ENCODE data around the gene RBSN. TPM values are rescaled to one million over a fixed set of nuclear protein-coding genes. Genes with fewer than 3 reads are reported as not detected.
A peak's percentile ranks its signal among the peaks of the same experiment; 100 is the strongest.

RBSN gene
- total and polyA plus RNA-seq, 2 of the 4 experiments (the other 2 are of a cell fraction), result 8.7 to 33.7 TPM

DNA sequence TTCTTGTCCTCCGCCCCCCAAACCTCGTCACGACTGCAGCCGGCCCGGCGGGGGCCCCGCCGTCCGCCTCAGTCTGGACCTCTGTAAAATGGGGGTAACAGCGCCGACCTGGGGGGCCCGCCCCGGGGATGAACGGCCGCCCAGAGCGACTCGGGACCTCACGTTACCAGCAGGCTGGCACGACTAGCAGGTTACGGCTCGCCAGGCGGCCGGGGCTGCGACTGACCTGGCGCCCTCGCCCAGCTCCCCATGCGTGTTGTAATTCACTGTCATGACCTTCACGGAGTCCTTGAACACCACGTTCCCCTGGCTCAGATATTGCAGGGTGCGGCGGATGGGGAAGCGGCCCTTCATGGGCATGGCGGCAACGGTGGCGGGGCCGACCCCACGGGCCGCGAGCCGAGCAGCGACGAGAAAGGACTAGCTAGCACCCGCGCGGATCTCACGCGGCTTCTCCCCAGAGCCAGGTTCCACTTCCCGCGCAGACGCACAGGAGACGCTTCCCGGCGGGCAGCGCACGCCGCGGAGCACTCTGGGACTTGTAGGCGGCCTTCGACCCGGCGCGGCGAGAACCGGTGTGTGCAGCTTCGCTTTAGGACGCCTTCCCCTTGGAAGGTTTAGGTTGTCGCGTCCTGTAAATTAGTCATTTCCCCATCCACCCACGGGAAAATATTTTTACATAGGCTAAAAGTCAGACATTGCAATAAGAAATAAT lies 34.0 kb downstream of the RBSN start, which contains the start of gene MRPS25:
Gene MRPS25, minus strand, starts transcription at position 481 of the 715 bp plus-strand sequence. Its CDS starts 121 bp downstream, at position 360.
- Histone ChIP-seq H2BK120ac (ENCODE audit: low read depth, low read length) (0 out of 2 replicates have a peak within 1 kb of the TSS, but pooled peaks have one; percentile 24), H3K9me1 (ENCODE audit: insufficient read depth, low read length) (0 out of 2 replicates have a peak, but pooled peaks cover 4% of the 10 kb centered on the region), H3K18ac (ENCODE audit: low read depth, low read length) (peak within 1 kb of the TSS; percentile 52; the same call in 1 of the 2 replicates), H3K4me1 (ENCODE audit: control insufficient read depth, insufficient read depth, low read length) (peaks cover 9% of the 10 kb centered on the region), H3K4me3 (ENCODE audit: insufficient read depth, low read depth, low read length) (peak within 1 kb of the TSS; percentile 93), H3K36me3 (ENCODE audit: control insufficient read depth, insufficient read depth, low read length) (0 out of 2 replicates have a peak, but pooled peaks cover 1% of the 10 kb centered on the region), H4K5ac (ENCODE audit: low read depth, low read length) (peak within 1 kb of the TSS; percentile 77), H2BK15ac (ENCODE audit: low read depth, low read length) (no peak within 1 kb of the TSS), H2BK5ac (ENCODE audit: low read depth, low read length, poor library complexity, severe bottlenecking) (peak within 1 kb of the TSS; percentile 75), H2AK5ac (ENCODE audit: low read depth, low read length) (peak within 1 kb of the TSS; percentile 95), H2AK9ac (replicated peaks; ENCODE audit: low read depth, low read length, poor library complexity) (peak within 1 kb of the TSS; percentile 94), H3K14ac (replicated peaks; ENCODE audit: low read depth, low read length) (peak within 1 kb of the TSS; percentile 97), H3K4ac (ENCODE audit: low read depth, low read length) (peak within 1 kb of the TSS; percentile 93), H4K91ac (ENCODE audit: insufficient read depth, low read depth, low read length) (peak within 1 kb of the TSS; percentile 81; the same call in 1 of the 2 replicates), H3K9ac (ENCODE audit: low read depth, low read length) (peak within 1 kb of the TSS; percentile 96), H3K56ac (ENCODE audit: extremely low read depth, insufficient read depth, low read length) (peak within 1 kb of the TSS; percentile 77; the same call in 1 of the 2 replicates), H3K9me3 (ENCODE audit: control insufficient read depth, insufficient read depth, low read length) (no peaks in the 10 kb centered on the region), H3K27ac (ENCODE audit: insufficient read depth, low read length) (peak within 1 kb of the TSS; percentile 92), H2BK20ac (ENCODE audit: low read depth, low read length) (0 out of 2 replicates have a peak within 1 kb of the TSS, but pooled peaks have one; percentile 1), H3K4me2 (ENCODE audit: low read depth, low read length) (peak within 1 kb of the TSS; percentile 83), H4K8ac (ENCODE audit: low read depth in 2 of 2, low read length in 2 of 2) (peak within 1 kb of the TSS; percentile 84 to 92), H4K20me1 (ENCODE audit: insufficient read depth, low read length) (peaks cover 8% of the 10 kb centered on the region), H3K23ac (ENCODE audit: low read depth, low read length) (peak within 1 kb of the TSS; percentile 93), H3K79me1 (ENCODE audit: low read depth in 1 of 2, low read length in 2 of 2) (peaks cover 16 to 22% of the 10 kb centered on the region in 2 experiments), H3K27me3 (ENCODE audit: control insufficient read depth, insufficient read depth, low read length) (no peaks in the 10 kb centered on the region), H2AFZ (replicated peaks; ENCODE audit: low read length, poor library complexity) (peak within 1 kb of the TSS; percentile 99)
- 1% methylated on average over 14 of the region's 69 CpGs; no CpG with 5 or more reads in 1 of the 2 experiments for WGBS, 2 experiments (ENCODE audit: extremely low coverage in 2 of 2, insufficient read length in 1 of 2)
- ATAC-seq (ENCODE audit: low read depth), result peak; percentile 97
- in situ Hi-C loops (cut with MboI; ENCODE audit: low sequenced_read_pairs), result no loop called here
- BruUV-seq (replicated peaks), result no TSS peak
- CTCF ChIA-PET, result interaction anchor here (0.6 to 1.0 kb wide), 2 partner anchors 144 to 779 kb away, joined by 3 read pairs; no protein-coding TSS in a partner anchor
- intact Hi-C loops (cut with micrococcal nuclease), result no loop called here
- POLR2A ChIA-PET (ENCODE audit: unreplicated experiment), result interaction anchor here (1.0 kb wide), 1 partner anchor 89 kb away, joined by 3 read pairs; no protein-coding TSS in a partner anchor
- dilution Hi-C loops (cut with HindIII; ENCODE audit: low sequenced_read_pairs, unreplicated experiment), result no loop called here
- peak; percentile 78 for TF ChIP-seq POLR2A (IDR thresholded peaks at IDR 0.05; ENCODE audit: low read depth, low read length)
- TF ChIP-seq NFE2L2 (IDR thresholded peaks at IDR 0.05; ENCODE audit: low read depth, low read length), result no peak
- no peak for TF ChIP-seq RCOR1 (IDR thresholded peaks at IDR 0.05; ENCODE audit: insufficient replicate concordance, low read length)
- peak; percentile 81 for TF ChIP-seq MXI1 (IDR thresholded peaks at IDR 0.05; ENCODE audit: borderline replicate concordance, low read depth, low read length)
- TF ChIP-seq, protein P1, sequence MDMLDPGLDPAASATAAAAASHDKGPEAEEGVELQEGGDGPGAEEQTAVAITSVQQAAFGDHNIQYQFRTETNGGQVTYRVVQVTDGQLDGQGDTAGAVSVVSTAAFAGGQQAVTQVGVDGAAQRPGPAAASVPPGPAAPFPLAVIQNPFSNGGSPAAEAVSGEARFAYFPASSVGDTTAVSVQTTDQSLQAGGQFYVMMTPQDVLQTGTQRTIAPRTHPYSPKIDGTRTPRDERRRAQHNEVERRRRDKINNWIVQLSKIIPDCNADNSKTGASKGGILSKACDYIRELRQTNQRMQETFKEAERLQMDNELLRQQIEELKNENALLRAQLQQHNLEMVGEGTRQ (IDR thresholded peaks at IDR 0.05; ENCODE audit: low read depth, low read length), result 0 out of 2 replicates have a peak, but pooled peaks have one; percentile 15
- no peak for TF ChIP-seq MAZ (IDR thresholded peaks at IDR 0.05; ENCODE audit: borderline replicate concordance, low read depth, low read length)
- TF ChIP-seq MAFK (IDR thresholded peaks at IDR 0.05; ENCODE audit: low read depth, low read length), result no peak
- no peak for TF ChIP-seq CEBPB (IDR thresholded peaks at IDR 0.05; ENCODE audit: low read depth, low read length)
- peak; percentile 92 for DNase-seq

Measured in IMR-90 (cell line).